ENCODE data around the gene BMAL1. TPM values are rescaled to one million over a fixed set of nuclear protein-coding genes. Genes with fewer than 3 reads are reported as not detected.

BMAL1 gene
- total and polyA plus RNA-seq, 5 donors, result 6.5 to 23.4 (median 18.8) TPM

DNA sequence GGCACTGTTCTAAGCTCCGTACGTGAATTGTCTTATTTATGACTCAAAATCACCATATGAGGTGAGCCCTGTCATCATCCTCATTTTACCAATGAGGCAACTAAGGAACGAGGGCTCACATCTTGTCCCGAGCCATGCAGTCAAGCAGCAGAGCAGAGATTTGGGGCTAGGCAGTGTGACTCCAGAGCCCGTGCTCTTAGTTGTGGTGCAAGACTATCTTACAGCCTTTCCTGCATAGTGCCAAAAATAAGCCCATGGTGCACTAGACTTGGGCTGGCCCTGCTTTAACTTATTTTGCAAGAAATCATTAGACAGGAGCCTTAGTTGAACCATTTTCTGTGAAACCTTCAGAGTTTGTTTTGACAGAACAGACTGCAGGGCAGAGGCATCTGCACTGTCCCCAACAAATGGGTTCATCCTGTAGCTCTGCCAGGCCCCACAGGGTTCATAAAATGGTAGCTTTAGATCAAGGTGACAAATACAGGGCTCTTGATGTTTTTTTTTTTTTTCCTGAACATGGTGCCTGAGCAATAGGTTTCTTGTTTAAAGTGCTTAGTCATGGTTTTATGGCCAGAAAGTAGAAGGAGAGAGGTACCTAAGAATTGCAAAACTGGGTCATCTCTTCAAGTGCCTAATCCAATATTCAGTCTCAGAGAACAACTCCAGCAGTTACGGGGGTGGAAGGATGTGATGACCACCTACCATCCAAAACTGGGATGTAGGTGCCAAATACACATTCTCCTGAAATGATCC lies 56.6 kb downstream of the BMAL1 start:
- WGBS, result 84% methylated on average over 6 of the region's 6 CpGs
- H3K9me3 ChIP-seq (ENCODE audit: control insufficient read depth, low read length), result no peaks in the 10 kb centered on the region
- intact Hi-C loops (cut with DNase I), result loop anchor here in 1 of 4 donors (10.0 kb wide), 1 partner anchor 59 kb away; the partner anchor contains the start of gene BMAL1

DNA sequence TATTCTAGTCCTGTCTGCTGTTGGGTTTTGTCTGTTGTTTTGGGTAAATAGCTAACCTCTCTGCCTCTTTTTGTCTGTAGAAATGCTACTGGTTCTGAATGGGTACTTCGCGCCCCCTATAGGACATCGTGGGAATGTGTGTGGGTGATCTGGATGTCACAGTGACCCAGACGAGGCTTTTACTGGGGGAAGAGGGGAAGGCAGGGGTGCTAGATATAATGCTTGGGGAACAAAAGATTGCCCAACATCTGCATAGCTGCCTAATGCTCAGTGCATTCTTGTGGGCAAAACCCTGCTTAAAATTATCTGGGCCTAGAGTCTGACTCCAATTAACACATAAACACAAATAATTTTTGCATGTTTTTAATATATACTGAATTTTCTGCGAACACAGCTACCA lies 57.7 kb downstream of the BMAL1 start:
- intact Hi-C loops (cut with DNase I), result loop anchor here in 2 of 4 donors (5.0 to 10.0 kb wide), 2 partner anchors 58 to 61 kb away; partner anchors contain the start of gene BMAL1 (in 2 of the 2)
- DNase-seq, result peak in 2 of 3 donors; percentile 58 to 86

More for the DNA sequence above, 56.6 kb downstream of the BMAL1 start:
- Histone ChIP-seq H3K4me1 (ENCODE audit: control insufficient read depth, insufficient read depth, low read length) (peaks cover 16% of the 10 kb centered on the region), H3K27me3 (ENCODE audit: control insufficient read depth, insufficient read depth) (no peaks in the 10 kb centered on the region), H3K4me3 (ENCODE audit: low read length) (no peak overlapping the region), H3K27ac (ENCODE audit: low read length) (no peak overlapping the region)
- no peak for DNase-seq
- no peak for ATAC-seq

DNA sequence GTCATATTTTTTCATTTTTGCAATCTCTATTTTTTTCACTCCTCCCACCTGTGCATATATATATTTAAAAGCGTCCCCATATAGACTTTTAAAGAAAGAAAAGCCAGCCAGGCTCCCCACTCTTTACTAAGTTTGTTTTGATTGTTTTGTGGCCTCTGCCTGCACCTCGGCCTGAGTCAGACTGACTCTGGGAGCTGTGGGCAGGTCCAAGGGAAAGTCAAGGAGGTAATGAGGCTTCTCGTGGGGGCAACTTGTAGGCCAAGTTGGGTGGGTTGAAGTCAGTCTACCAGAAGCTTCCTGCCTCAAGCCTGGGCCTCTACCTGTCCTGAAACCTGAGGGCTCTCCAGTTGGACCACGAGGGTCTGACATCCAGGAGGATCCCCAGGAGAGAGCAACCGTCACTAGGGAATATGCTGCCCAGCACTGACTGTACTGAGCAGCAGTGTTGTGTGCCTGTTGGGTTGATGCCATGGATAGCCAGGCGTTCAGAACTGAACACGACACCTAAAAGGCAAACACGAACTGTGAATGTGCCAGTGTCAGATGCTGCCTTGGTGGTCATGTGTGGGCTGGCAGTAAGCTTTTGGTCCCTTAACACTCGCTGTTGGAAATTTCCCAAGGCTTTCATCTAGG lies 58.8 kb downstream of the BMAL1 start:
- H3K4me3 ChIP-seq (ENCODE audit: low read length), result no peak overlapping the region
- no peaks in the 10 kb centered on the region for H3K9me3 ChIP-seq (ENCODE audit: control insufficient read depth, low read length)
- ATAC-seq, result peak; percentile 55 to 67
- H3K27ac ChIP-seq (ENCODE audit: low read length), result no peak overlapping the region
- 72% methylated on average over 9 of the region's 9 CpGs for WGBS
- peaks cover 18% of the 10 kb centered on the region for H3K4me1 ChIP-seq (ENCODE audit: control insufficient read depth, insufficient read depth, low read length)
- peak in 2 of 3 donors; percentile 35 to 58 for DNase-seq
- intact Hi-C loops (cut with DNase I), result loop anchor here in 2 of 4 donors (5.0 to 10.0 kb wide), 2 partner anchors 59 to 62 kb away; partner anchors contain the start of gene BMAL1 (in 2 of the 2)
- H3K27me3 ChIP-seq (ENCODE audit: control insufficient read depth, insufficient read depth), result no peaks in the 10 kb centered on the region

More for the DNA sequence above, 57.7 kb downstream of the BMAL1 start:
- Histone ChIP-seq H3K4me1 (ENCODE audit: control insufficient read depth, insufficient read depth, low read length) (peaks cover 20% of the 10 kb centered on the region), H3K27ac (ENCODE audit: low read length) (no peak overlapping the region), H3K9me3 (ENCODE audit: control insufficient read depth, low read length) (no peaks in the 10 kb centered on the region), H3K27me3 (ENCODE audit: control insufficient read depth, insufficient read depth) (no peaks in the 10 kb centered on the region), H3K4me3 (ENCODE audit: low read length) (no peak overlapping the region)
- 26% methylated on average over 5 of the region's 5 CpGs for WGBS
- ATAC-seq, result peak; percentile 20 to 38

DNA sequence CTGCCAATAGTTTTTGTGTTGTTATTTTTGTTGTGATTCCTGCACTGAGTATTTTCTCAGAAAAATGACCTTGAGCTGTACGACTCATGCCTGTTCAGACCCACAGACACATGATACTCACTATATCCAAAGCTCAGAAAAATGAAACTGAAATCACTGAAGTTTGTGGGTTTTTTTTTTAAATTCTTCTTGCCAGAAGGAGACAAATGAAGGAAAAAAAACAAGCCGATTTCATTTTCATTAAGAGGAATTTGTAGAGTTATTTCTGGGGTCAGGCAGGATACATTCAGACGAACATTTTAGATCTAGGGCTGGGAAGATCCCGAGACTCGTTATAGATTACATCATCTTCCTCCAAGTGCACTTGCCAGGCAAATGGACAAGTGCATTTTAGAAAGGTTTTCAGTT lies 60.4 kb downstream of the BMAL1 start:
- 9% methylated on average over 5 of the region's 5 CpGs for WGBS
- Histone ChIP-seq H3K27ac (ENCODE audit: low read length) (no peak overlapping the region), H3K9me3 (ENCODE audit: control insufficient read depth, low read length) (no peaks in the 10 kb centered on the region), H3K4me1 (ENCODE audit: control insufficient read depth, insufficient read depth, low read length) (peaks cover 18% of the 10 kb centered on the region), H3K27me3 (ENCODE audit: control insufficient read depth, insufficient read depth) (no peaks in the 10 kb centered on the region), H3K4me3 (ENCODE audit: low read length) (peak overlapping the region; percentile 21)
- ATAC-seq, result peak in 1 of 2 donors; percentile 13
- no peak for DNase-seq
- intact Hi-C loops (cut with DNase I), result loop anchor here in 2 of 4 donors (5.0 to 10.0 kb wide), 2 partner anchors 61 to 63 kb away; partner anchors contain the start of gene BMAL1 (in 2 of the 2)

DNA sequence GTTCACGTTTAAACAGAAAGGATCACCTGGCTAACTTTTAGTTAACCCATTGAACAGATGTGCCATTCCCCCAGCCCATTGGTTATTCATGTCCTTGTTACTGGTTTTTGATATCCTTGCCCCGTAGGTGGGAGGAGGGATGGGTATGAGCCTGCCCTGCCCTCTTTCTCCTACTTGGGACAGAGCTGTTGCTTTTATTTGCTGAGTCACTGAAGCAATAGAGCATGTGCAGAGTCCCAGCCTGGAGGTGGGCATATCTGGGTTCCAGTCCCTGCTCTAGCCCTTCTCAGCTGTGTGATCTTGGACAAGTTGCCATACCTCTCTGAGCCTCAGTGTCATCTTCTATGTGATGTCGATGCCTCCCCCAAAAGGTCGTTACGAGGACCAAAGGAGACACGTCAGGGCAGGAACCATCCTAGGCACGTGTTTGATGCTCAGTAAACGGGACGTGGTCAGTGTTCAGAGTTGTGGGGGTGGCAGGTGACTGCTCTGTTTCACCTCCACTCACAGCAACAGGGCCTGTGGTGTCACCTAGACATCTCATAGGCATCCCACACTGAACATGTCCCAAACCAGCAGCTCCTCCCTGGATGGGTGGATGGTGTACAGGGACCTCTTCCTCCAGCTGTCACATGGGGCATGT lies 61.0 kb downstream of the BMAL1 start:
- intact Hi-C loops (cut with DNase I), result loop anchor here in 2 of 4 donors (5.0 to 10.0 kb wide), 2 partner anchors 61 to 64 kb away; partner anchors contain the start of gene BMAL1 (in 2 of the 2)
- Histone ChIP-seq H3K9me3 (ENCODE audit: control insufficient read depth, low read length) (no peaks in the 10 kb centered on the region), H3K4me1 (ENCODE audit: control insufficient read depth, insufficient read depth, low read length) (peaks cover 14% of the 10 kb centered on the region), H3K4me3 (ENCODE audit: low read length) (peak overlapping the region; percentile 21), H3K27me3 (ENCODE audit: control insufficient read depth, insufficient read depth) (no peaks in the 10 kb centered on the region), H3K27ac (ENCODE audit: low read length) (no peak overlapping the region)
- no peak for DNase-seq
- WGBS, result 74% methylated on average over 9 of the region's 9 CpGs
- peak; percentile 29 to 64 for ATAC-seq

DNA sequence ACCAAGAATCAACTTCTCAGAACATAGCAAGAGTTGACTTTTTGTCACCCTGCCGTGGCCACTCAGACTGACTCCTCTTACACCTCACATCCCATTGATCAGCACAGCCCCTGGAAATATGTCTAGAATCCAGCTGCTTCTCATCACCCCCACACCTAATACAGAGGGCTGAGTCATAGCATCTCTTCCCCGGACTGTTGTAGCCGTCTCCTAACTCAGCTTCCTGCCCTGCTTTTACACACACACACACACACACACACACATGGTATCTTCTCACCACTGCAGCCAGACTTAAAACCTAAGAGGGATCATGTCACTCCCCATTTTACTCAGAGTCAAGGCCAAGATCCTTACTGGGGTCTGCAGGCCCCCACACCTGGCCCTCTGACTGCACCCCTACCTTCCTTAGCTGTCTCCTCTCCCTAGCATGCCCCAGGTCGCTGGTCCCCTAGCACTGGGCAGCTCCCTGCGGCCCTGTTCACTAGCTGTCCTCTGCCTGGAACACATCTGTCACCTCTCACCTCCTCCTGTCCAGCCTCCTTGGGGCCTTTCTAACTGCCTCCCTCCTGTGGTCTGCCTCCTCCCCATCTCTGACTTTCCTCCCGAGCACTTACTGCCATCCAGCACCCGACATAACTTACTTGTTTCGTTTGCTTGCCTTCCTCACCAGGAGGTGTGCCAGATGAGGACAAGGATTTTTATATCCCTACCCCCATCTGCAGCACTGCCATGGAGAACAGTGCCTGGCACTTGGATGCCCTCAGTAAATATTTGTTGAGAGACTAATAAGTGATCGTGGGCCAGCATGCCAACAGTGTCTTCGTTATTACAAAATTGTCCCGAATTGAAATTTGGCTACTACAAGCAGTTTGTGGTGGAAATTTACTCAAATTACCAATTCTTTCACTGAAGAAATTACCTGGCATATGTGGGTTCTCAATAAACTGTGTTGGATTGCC lies 61.9 kb downstream of the BMAL1 start:
- intact Hi-C loops (cut with DNase I), result loop anchor here in 3 of 4 donors (5.0 to 10.0 kb wide), 6 partner anchors 62 to 375 kb away; partner anchors contain the start of gene BMAL1 (in 2 of the 3)
- Histone ChIP-seq H3K27ac (ENCODE audit: low read length) (no peak overlapping the region), H3K4me3 (ENCODE audit: low read length) (no peak overlapping the region), H3K27me3 (ENCODE audit: control insufficient read depth, insufficient read depth) (no peaks in the 10 kb centered on the region), H3K9me3 (ENCODE audit: control insufficient read depth, low read length) (no peaks in the 10 kb centered on the region), H3K4me1 (ENCODE audit: control insufficient read depth, insufficient read depth, low read length) (peaks cover 14% of the 10 kb centered on the region)
- DNase-seq (no peak), ATAC-seq (peak; percentile 27 to 62)
- WGBS, result 48% methylated on average over 11 of the region's 11 CpGs

DNA sequence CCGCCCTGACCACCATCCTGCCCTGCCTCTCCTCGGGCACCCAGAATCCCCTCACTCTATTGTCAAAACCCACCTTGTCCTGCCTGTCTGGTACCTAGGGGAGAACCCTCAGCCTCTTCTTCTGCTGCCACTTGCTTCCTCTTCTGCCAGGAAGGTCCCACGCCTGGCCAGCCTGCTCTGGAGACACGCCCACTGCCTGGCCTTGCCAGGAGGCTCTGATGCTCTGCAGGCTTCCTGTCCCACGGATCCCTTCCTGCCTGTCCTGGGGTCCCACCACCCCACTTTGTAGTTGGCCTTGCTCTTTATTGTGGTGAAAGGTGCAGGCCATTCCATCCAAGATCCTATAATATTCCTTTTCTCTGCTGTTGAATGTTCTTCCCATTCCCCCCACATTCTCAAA lies 63.4 kb downstream of the BMAL1 start:
- WGBS, result 70% methylated on average over 5 of the region's 5 CpGs
- ATAC-seq (no peak), DNase-seq (no peak)
- H3K9me3 ChIP-seq (ENCODE audit: control insufficient read depth, low read length), result no peaks in the 10 kb centered on the region
- intact Hi-C loops (cut with DNase I), result loop anchor here in 3 of 4 donors (5.0 to 10.0 kb wide), 4 partner anchors 129 to 376 kb away; no protein-coding TSS in a partner anchor
- H3K27me3 ChIP-seq (ENCODE audit: control insufficient read depth, insufficient read depth), result no peaks in the 10 kb centered on the region
- H3K4me3 ChIP-seq (ENCODE audit: low read length), result no peak overlapping the region
- peaks cover 14% of the 10 kb centered on the region for H3K4me1 ChIP-seq (ENCODE audit: control insufficient read depth, insufficient read depth, low read length)
- H3K27ac ChIP-seq (ENCODE audit: low read length), result no peak overlapping the region

DNA sequence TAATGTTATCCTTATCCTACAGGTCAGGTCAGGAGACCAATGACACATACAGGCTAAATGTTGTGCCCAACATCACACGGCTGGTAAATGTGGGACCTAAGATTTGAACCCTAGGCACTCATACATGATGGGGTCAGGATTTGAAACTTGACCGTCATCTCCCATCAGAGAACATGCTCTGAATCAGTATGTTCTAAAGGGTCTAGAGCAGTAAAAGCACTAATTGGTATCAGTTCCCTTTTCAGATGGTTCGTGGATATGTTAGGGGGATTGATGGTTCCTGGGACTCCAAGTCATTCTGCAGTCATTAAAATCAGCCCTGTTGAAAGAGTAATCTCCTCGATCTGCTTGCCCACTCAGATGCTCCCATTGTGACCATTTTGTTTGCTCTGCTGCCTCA lies 65.5 kb downstream of the BMAL1 start:
- DNase-seq, result no peak
- Histone ChIP-seq H3K9me3 (ENCODE audit: control insufficient read depth, low read length) (no peaks in the 10 kb centered on the region), H3K27me3 (ENCODE audit: control insufficient read depth, insufficient read depth) (no peaks in the 10 kb centered on the region), H3K4me1 (ENCODE audit: control insufficient read depth, insufficient read depth, low read length) (peaks cover 14% of the 10 kb centered on the region), H3K27ac (ENCODE audit: low read length) (no peak overlapping the region), H3K4me3 (ENCODE audit: low read length) (no peak overlapping the region)
- WGBS, result 86% methylated on average over 4 of the region's 4 CpGs
- ATAC-seq, result no peak
- intact Hi-C loops (cut with DNase I), result loop anchor here in 3 of 4 donors (5.0 to 10.0 kb wide), 4 partner anchors 131 to 378 kb away; no protein-coding TSS in a partner anchor

DNA sequence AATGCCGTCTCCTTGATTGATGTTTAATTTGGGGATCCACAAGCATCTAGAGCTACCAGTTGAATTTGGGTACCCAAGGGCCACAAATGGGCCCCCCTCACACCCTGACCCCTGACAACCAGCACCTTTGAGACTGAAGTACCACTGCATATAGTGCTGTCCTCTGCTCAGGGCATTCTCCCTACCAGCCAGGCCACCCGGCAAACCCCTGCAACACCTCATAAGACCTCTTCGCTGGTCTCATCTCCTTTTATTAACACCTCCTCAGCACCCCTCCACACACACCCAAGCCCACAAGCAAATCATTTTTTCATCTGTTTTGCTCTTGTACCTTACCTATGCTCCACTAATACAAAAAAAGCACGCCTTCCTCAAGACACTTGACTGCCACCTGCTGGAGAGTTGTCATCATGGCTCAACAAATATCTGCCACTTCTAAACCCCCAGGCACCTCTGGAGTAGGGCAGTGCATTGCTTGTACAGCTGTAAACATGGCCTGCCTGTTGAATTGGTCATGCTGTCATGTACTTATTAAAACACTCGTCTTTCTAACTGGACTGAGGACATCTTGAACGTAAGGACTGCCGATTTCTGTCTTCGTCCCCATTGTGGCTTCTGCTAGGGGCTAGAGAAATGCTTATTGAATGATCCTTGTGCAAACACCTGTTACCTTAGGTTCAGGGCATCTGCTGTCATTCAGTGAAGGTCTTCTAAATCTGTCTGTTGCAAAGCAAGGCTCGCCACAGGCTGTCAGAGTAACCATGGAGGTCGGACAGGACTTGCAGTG lies 66.5 kb downstream of the BMAL1 start:
- ATAC-seq (peak; percentile 22 to 47), DNase-seq (peak in 2 of 3 donors; percentile 54 to 68)
- Histone ChIP-seq H3K9me3 (ENCODE audit: control insufficient read depth, low read length) (no peaks in the 10 kb centered on the region), H3K27me3 (ENCODE audit: control insufficient read depth, insufficient read depth) (no peaks in the 10 kb centered on the region), H3K4me3 (ENCODE audit: low read length) (no peak overlapping the region), H3K27ac (ENCODE audit: low read length) (no peak overlapping the region), H3K4me1 (ENCODE audit: control insufficient read depth, insufficient read depth, low read length) (peaks cover 10% of the 10 kb centered on the region)
- intact Hi-C loops (cut with DNase I), result loop anchor here (2.0 to 10.0 kb wide), 5 partner anchors 132 to 379 kb away; no protein-coding TSS in a partner anchor
- 68% methylated on average over 10 of the region's 10 CpGs for WGBS

All from right cardiac atrium (tissue), 5 donors.